Keratinocyte (primary cell): Measurements from ENCODE around the gene SLC17A2. TPM values are rescaled to one million over a fixed set of nuclear protein-coding genes. Genes with fewer than 3 reads are reported as not detected.

Source experiments
- DNase-seq: peaks from one replicate; pipeline ENCODE4 v3.0.0-alpha.2; 2011; ENCODE audit warnings: low read depth, missing footprints, low spot score
- FAIRE-seq: peaks from 2 replicates; lab custom pipeline; 2011; peaks lifted over from hg19 to GRCh38; lab: Jason Lieb, UNC
- H2AFZ ChIP-seq: 2 replicates; pipeline ENCODE4 v1.6.0; 2012; ENCODE audit warnings: low read length, control low read depth, inconsistent platforms; ENCODE audit not compliant: control insufficient read depth
- H3K27ac ChIP-seq: 2 replicates; pipeline ENCODE4 v1.5.1; 2011; ENCODE audit warnings: low read length; ENCODE audit not compliant: control insufficient read depth, insufficient read depth
- H3K27me3 ChIP-seq: 3 replicates; pipeline ENCODE4 v1.6.0; 2011; ENCODE audit warnings: low read length; ENCODE audit not compliant: control insufficient read depth, insufficient read depth; ENCODE audit errors: extremely low read depth
- H3K36me3 ChIP-seq, 2 experiments: 2 replicates in 1 of 2; 3 replicates in 1 of 2; pipeline ENCODE4 v1.5.1; 2011; ENCODE audit warnings: low read length in 2 of 2, mild to moderate bottlenecking in 1 of 2; ENCODE audit not compliant: control insufficient read depth in 2 of 2, insufficient read depth in 2 of 2; ENCODE audit errors: extremely low read depth in 1 of 2
- H3K4me1 ChIP-seq: 3 replicates; pipeline ENCODE4 v1.5.1; 2011; ENCODE audit warnings: low read length; ENCODE audit not compliant: control insufficient read depth, insufficient read depth; ENCODE audit errors: extremely low read depth
- H3K4me2 ChIP-seq: 3 replicates; pipeline ENCODE4 v1.6.0; 2011; ENCODE audit warnings: low read depth, low read length; ENCODE audit not compliant: control insufficient read depth, insufficient read depth; ENCODE audit errors: extremely low read depth
- H3K4me3 ChIP-seq, 3 experiments: fragments of 200-600 bp in 1 of 3; sonication (generic) in 1 of 3; 2 replicates in 2 of 3; 3 replicates in 1 of 3; pipeline ENCODE4 v1.5.1; 2011 to 2016; ENCODE audit warnings: low read length in 3 of 3, mild to moderate bottlenecking in 3 of 3, control low read depth in 2 of 3, inconsistent platforms in 1 of 3, low read depth in 1 of 3, mixed read lengths in 1 of 3, mixed run types in 1 of 3, moderate library complexity in 1 of 3; ENCODE audit not compliant: control insufficient read depth in 2 of 3, insufficient read depth in 2 of 3; ENCODE audit errors: extremely low read depth in 1 of 3
- H3K79me2 ChIP-seq: 2 replicates; pipeline ENCODE4 v1.6.0; 2012; ENCODE audit warnings: low read length; ENCODE audit not compliant: control insufficient read depth, insufficient read depth
- H3K9ac ChIP-seq: 3 replicates; pipeline ENCODE4 v1.6.0; 2011; ENCODE audit warnings: low read length; ENCODE audit not compliant: control insufficient read depth, insufficient read depth; ENCODE audit errors: extremely low read depth
- H3K9me1 ChIP-seq: 3 replicates; pipeline ENCODE4 v1.6.0; 2011; ENCODE audit warnings: low read length; ENCODE audit not compliant: control insufficient read depth, insufficient read depth; ENCODE audit errors: extremely low read depth
- H3K9me3 ChIP-seq: 2 replicates; pipeline ENCODE4 v1.5.1; 2012; ENCODE audit warnings: low read depth, low read length; ENCODE audit not compliant: control insufficient read depth
- H4K20me1 ChIP-seq: 3 replicates; pipeline ENCODE4 v1.6.0; 2011; ENCODE audit warnings: low read length; ENCODE audit not compliant: control insufficient read depth, insufficient read depth; ENCODE audit errors: extremely low read depth
- EZH2 ChIP-seq: IDR thresholded peaks from one replicate; pipeline ENCODE4 v1.6.1; 2012; ENCODE audit warnings: inconsistent platforms, mild to moderate bottlenecking, low read length, moderate library complexity
- dilution Hi-C: fragments of 300-500 bp; cut with MboI; formaldehyde crosslinking; loops from one replicate; pipeline ENCODE4 v1.7.0; 2020; ENCODE audit warnings: low sequenced_read_pairs; ENCODE audit not compliant: extremely low pct_ligation_motif_present
- polyA plus RNA-seq, 5 experiments: library from polyadenylated mRNA; depleted of rRNA in 3 of 5; stranded (reverse) in 3 of 5; stranded (forward) in 1 of 5; unstranded in 1 of 5; fragments of >200 nt; gene quantifications; 1 replicate in 1 of 5; 2 replicates in 3 of 5; 3 replicates in 1 of 5; pipeline versions ENCODE4 v1.2.1 to v1.2.3, GENCODE V29; 2011 to 2012; ENCODE audit warnings: missing spikeins in 2 of 5, low read depth in 1 of 5, low replicate concordance in 1 of 5
- TF ChIP-seq, protein P1 (sequence below), 3 experiments: IDR thresholded peaks in 1 of 3; conservative IDR thresholded peaks in 1 of 3; optimal IDR thresholded peaks in 1 of 3; 2 replicates in 2 of 3; 3 replicates in 1 of 3; pipeline versions ENCODE3 to v1.5.1; 2011; ENCODE audit warnings: low read length in 3 of 3, mild to moderate bottlenecking in 3 of 3, moderate library complexity in 2 of 3, control low read depth in 1 of 3, inconsistent platforms in 1 of 3; ENCODE audit not compliant: insufficient read depth in 2 of 3; ENCODE audit errors: extremely low read depth in 1 of 3

The SLC17A2 gene
- polyA plus RNA-seq, 1 donor (not counting 4 experiments of a cell fraction or from before 2014, with no cell fraction given): not detected

DNA sequence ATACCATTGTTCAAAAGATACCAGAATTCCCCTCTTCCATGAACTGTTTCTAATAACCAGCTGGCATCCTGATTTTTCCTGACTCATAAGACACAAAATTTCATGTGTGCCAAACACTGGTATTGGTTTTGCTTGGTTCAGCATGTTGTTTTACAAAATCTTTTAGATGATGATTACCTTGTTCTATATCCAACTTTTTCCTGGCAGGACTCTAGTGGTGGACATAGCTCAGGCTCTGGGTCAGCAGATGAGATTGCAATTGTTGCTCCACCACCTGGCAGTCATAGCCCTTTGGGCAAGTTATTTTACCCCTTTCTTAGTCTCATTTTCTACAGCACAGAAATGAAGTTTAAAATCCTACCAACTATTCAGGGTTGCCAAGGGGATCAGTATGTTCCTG, 38.3 kb upstream of the SLC17A2 start:
- Histone ChIP-seq H3K36me3 (peaks cover 25 to 52% of the 10 kb centered on the region in 2 experiments), H2AFZ (no peak overlapping the region), H3K9ac (no peak overlapping the region), H3K27me3 (no peaks in the 10 kb centered on the region), H3K4me3 (no peak overlapping the region), H3K9me3 (no peaks in the 10 kb centered on the region), H3K4me2 (no peak overlapping the region), H3K27ac (no peak overlapping the region), H4K20me1 (no peaks in the 10 kb centered on the region), H3K9me1 (no peaks in the 10 kb centered on the region), H3K79me2 (peaks cover 12% of the 10 kb centered on the region), H3K4me1 (peaks cover 17% of the 10 kb centered on the region)
- DNase-seq (no peak), FAIRE-seq (no peak)
- no peak for TF ChIP-seq EZH2
- TF ChIP-seq, protein P1, sequence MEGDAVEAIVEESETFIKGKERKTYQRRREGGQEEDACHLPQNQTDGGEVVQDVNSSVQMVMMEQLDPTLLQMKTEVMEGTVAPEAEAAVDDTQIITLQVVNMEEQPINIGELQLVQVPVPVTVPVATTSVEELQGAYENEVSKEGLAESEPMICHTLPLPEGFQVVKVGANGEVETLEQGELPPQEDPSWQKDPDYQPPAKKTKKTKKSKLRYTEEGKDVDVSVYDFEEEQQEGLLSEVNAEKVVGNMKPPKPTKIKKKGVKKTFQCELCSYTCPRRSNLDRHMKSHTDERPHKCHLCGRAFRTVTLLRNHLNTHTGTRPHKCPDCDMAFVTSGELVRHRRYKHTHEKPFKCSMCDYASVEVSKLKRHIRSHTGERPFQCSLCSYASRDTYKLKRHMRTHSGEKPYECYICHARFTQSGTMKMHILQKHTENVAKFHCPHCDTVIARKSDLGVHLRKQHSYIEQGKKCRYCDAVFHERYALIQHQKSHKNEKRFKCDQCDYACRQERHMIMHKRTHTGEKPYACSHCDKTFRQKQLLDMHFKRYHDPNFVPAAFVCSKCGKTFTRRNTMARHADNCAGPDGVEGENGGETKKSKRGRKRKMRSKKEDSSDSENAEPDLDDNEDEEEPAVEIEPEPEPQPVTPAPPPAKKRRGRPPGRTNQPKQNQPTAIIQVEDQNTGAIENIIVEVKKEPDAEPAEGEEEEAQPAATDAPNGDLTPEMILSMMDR (optimal IDR thresholded peaks at IDR 0.05 in 1 of 3, IDR thresholded peaks at IDR 0.05 in 1 of 3, conservative IDR thresholded peaks at IDR 0.05 in 1 of 3; ENCODE audit: extremely low read depth in 1 of 3, insufficient read depth in 2 of 3, low read length in 3 of 3): no peak
- dilution Hi-C loops: no loop called here

DNA sequence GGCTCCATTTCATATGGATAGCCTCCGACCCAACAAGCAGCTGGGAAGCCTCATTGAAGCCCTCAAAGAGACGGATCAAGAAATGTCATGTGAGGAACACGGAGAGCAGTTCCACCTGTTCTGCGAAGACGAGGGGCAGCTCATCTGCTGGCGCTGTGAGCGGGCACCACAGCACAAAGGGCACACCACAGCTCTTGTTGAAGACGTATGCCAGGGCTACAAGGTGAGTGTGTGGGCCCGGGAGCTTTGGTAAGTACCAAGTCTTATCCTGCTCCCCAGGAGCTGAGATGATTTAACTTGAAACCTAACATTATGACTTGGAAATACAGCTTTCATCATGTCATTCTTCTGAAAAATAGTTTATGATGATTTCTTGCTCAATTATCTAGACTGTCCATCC, 36.2 kb upstream of the SLC17A2 start:
- no peak for TF ChIP-seq EZH2
- TF ChIP-seq, protein P1 (optimal IDR thresholded peaks at IDR 0.05 in 1 of 3, IDR thresholded peaks at IDR 0.05 in 1 of 3, conservative IDR thresholded peaks at IDR 0.05 in 1 of 3; ENCODE audit: extremely low read depth in 1 of 3, insufficient read depth in 2 of 3, low read length in 3 of 3): no peak
- no peaks in the 10 kb centered on the region for H3K9me1 ChIP-seq
- DNase-seq (no peak), FAIRE-seq (no peak)
- no peak overlapping the region for H3K9ac ChIP-seq
- no peaks in the 10 kb centered on the region for H3K27me3 ChIP-seq
- dilution Hi-C loops: no loop called here
- no peak overlapping the region for H3K4me2 ChIP-seq
- peaks cover 20% of the 10 kb centered on the region for H3K79me2 ChIP-seq
- H3K36me3 ChIP-seq: peaks cover 15 to 37% of the 10 kb centered on the region in 2 experiments
- peaks cover 28% of the 10 kb centered on the region for H3K4me1 ChIP-seq
- no peak overlapping the region for H3K4me3 ChIP-seq
- no peaks in the 10 kb centered on the region for H4K20me1 ChIP-seq
- H3K9me3 ChIP-seq: no peaks in the 10 kb centered on the region
- no peak overlapping the region for H2AFZ ChIP-seq
- H3K27ac ChIP-seq: no peak overlapping the region
